MM.1S (cell line): ENCODE data around the gene MBD5.

Experiments used
- DNase-seq: peaks from one replicate; pipeline ENCODE4 v3.0.0-alpha.2; 2015
- H2AFZ ChIP-seq: fragments of 300-600 bp; sonication (generic); 2 replicates; pipeline ENCODE4 v1.6.0; 2016; ENCODE audit warnings: antibody characterized with exemption, low read length
- H3F3A ChIP-seq: fragments of 300-600 bp; sonication (generic); 2 replicates; pipeline ENCODE4 v1.6.1; 2016; ENCODE audit warnings: mild to moderate bottlenecking, antibody characterized with exemption, low read length, moderate library complexity, mixed read lengths; ENCODE audit not compliant: insufficient read depth
- H3K27ac ChIP-seq: fragments of 300-600 bp; sonication (generic); 2 replicates; pipeline ENCODE4 v1.5.1; 2016; ENCODE audit warnings: mild to moderate bottlenecking, low read length
- H3K27me3 ChIP-seq: fragments of 300-600 bp; sonication (generic); replicated peaks from 2 replicates; pipeline ENCODE4 v1.6.0; 2016; ENCODE audit warnings: low read length; ENCODE audit not compliant: insufficient read depth
- H3K36me3 ChIP-seq: fragments of 300-600 bp; sonication (generic); replicated peaks from 2 replicates; pipeline ENCODE4 v1.6.1; 2016; ENCODE audit warnings: mild to moderate bottlenecking, low read length, mixed read lengths; ENCODE audit not compliant: insufficient read depth
- H3K4me1 ChIP-seq: fragments of 300-600 bp; sonication (generic); 2 replicates; pipeline ENCODE4 v1.6.1; 2016; ENCODE audit warnings: low read length, mixed read lengths
- H3K4me2 ChIP-seq: fragments of 300-600 bp; sonication (generic); 2 replicates; pipeline ENCODE4 v1.6.0; 2016; ENCODE audit warnings: low read depth, low read length
- H3K4me3 ChIP-seq: fragments of 300-600 bp; sonication (generic); 2 replicates; pipeline ENCODE4 v1.5.1; 2016; ENCODE audit warnings: low read length, mixed read lengths
- H3K79me2 ChIP-seq: fragments of 300-600 bp; sonication (generic); 2 replicates; pipeline ENCODE4 v1.6.1; 2016; ENCODE audit warnings: mixed run types, low read length, mixed read lengths
- H3K9ac ChIP-seq: fragments of 300-600 bp; sonication (generic); 2 replicates; pipeline ENCODE4 v1.6.1; 2016; ENCODE audit warnings: low read length, mixed read lengths
- H3K9me2 ChIP-seq: fragments of 300-600 bp; sonication (generic); replicated peaks from 2 replicates; pipeline ENCODE4 v1.6.1; 2016; ENCODE audit warnings: mild to moderate bottlenecking, low read length, mixed read lengths; ENCODE audit not compliant: insufficient read depth
- H3K9me3 ChIP-seq: fragments of 300-600 bp; sonication (generic); replicated peaks from 2 replicates; pipeline ENCODE4 v1.6.1; 2016; ENCODE audit warnings: mild to moderate bottlenecking, low read length, mixed read lengths; ENCODE audit not compliant: insufficient read depth
- H4K20me1 ChIP-seq: fragments of 300-600 bp; sonication (generic); 2 replicates; pipeline ENCODE4 v1.6.1; 2016; ENCODE audit warnings: mild to moderate bottlenecking, low read length, moderate library complexity, mixed read lengths; ENCODE audit not compliant: insufficient read depth
- CTCF ChIP-seq: fragments of 300-600 bp; sonication (generic); IDR thresholded peaks from 2 replicates; pipeline ENCODE4 v1.5.1; 2016; ENCODE audit warnings: antibody characterized with exemption, low read length, mixed read lengths
- EZH2 ChIP-seq: fragments of 300-600 bp; sonication (generic); optimal IDR thresholded peaks from 2 replicates; pipeline ENCODE3; 2017; ENCODE audit warnings: low read depth, mild to moderate bottlenecking, antibody characterized with exemption, low read length, mixed read lengths
- EZH2phosphoT487 ChIP-seq: fragments of 300-600 bp; sonication (generic); IDR thresholded peaks from 2 replicates; pipeline ENCODE4 v1.6.1; 2018; ENCODE audit warnings: antibody characterized with exemption, low read length

Gene MBD5

GRCh38 chr2:148524519-148524919 is 503.6 kb downstream of the MBD5 start:
- DNase-seq = no peak
- H4K20me1 ChIP-seq = no peaks in the 10 kb centered on the region
- H3K4me1 ChIP-seq = no peaks in the 10 kb centered on the region
- TF ChIP-seq CTCF = no peak
- no peak for TF ChIP-seq EZH2phosphoT487
- no peak for TF ChIP-seq EZH2
- no peak overlapping the region for H3K9ac ChIP-seq
- H3K9me2 ChIP-seq = no peaks in the 10 kb centered on the region
- H3F3A ChIP-seq = no peaks in the 10 kb centered on the region
- no peak overlapping the region for H3K27ac ChIP-seq
- no peaks in the 10 kb centered on the region for H3K9me3 ChIP-seq
- no peak overlapping the region for H2AFZ ChIP-seq
- no peaks in the 10 kb centered on the region for H3K36me3 ChIP-seq
- H3K27me3 ChIP-seq = no peaks in the 10 kb centered on the region
- H3K79me2 ChIP-seq = no peaks in the 10 kb centered on the region
- no peak overlapping the region for H3K4me3 ChIP-seq
- H3K4me2 ChIP-seq = no peak overlapping the region

GRCh38 chr2:148525130-148525529 is 504.2 kb downstream of the MBD5 start:
- no peak for DNase-seq
- no peak overlapping the region for H3K27ac ChIP-seq
- H3F3A ChIP-seq = no peaks in the 10 kb centered on the region
- H3K36me3 ChIP-seq = no peaks in the 10 kb centered on the region
- no peak overlapping the region for H3K9ac ChIP-seq
- no peaks in the 10 kb centered on the region for H3K27me3 ChIP-seq
- H2AFZ ChIP-seq = no peak overlapping the region
- no peaks in the 10 kb centered on the region for H3K9me2 ChIP-seq
- no peak overlapping the region for H3K4me3 ChIP-seq
- no peaks in the 10 kb centered on the region for H3K79me2 ChIP-seq
- H3K4me1 ChIP-seq = no peaks in the 10 kb centered on the region
- H3K9me3 ChIP-seq = no peaks in the 10 kb centered on the region
- no peak overlapping the region for H3K4me2 ChIP-seq
- H4K20me1 ChIP-seq = no peaks in the 10 kb centered on the region
- TF ChIP-seq EZH2 (no peak), CTCF (no peak), EZH2phosphoT487 (no peak)

GRCh38 chr2:148526509-148527346 is 505.8 kb downstream of the MBD5 start:
- Histone ChIP-seq H3K27ac (no peak overlapping the region), H3K79me2 (no peaks in the 10 kb centered on the region), H3K4me1 (no peaks in the 10 kb centered on the region), H3K36me3 (no peaks in the 10 kb centered on the region), H3K27me3 (no peaks in the 10 kb centered on the region), H3K4me3 (no peak overlapping the region), H3F3A (no peaks in the 10 kb centered on the region), H3K9me2 (no peaks in the 10 kb centered on the region), H3K4me2 (no peak overlapping the region), H3K9ac (no peak overlapping the region), H2AFZ (no peak overlapping the region), H3K9me3 (no peaks in the 10 kb centered on the region), H4K20me1 (no peaks in the 10 kb centered on the region)
- no peak for DNase-seq
- TF ChIP-seq EZH2 = no peak
- no peak for TF ChIP-seq CTCF
- TF ChIP-seq EZH2phosphoT487 = no peak
